WTC11 (cell line): ENCODE measurements around the gene GAB2.
"Not testable (repeated sequence)": the region's sequence is repeated elsewhere in the genome, so short reads cannot be mapped to it uniquely, and the experiment has no call there.

Source experiments
- CTCF ChIP-seq: fragments of 200-600 bp; IDR thresholded peaks from 2 replicates; pipeline ENCODE4 v1.8.0; 2022; ENCODE audit warnings: antibody characterized with exemption
- E2F4 ChIP-seq: sonication (generic); formaldehyde crosslinking; IDR thresholded peaks from 2 replicates; pipeline ENCODE4 v1.8.1; 2022; ENCODE audit warnings: low read depth, mild to moderate bottlenecking, moderate library complexity, missing genetic modification reagents, borderline replicate concordance
- NR3C1 ChIP-seq: sonication (generic); formaldehyde crosslinking; conservative IDR thresholded peaks from 2 replicates; pipeline ENCODE4 v1.8.1; 2023; ENCODE audit warnings: low read depth, mild to moderate bottlenecking, missing genetic modification reagents
- TCF7 ChIP-seq: sonication (generic); formaldehyde crosslinking; IDR thresholded peaks from 2 replicates; pipeline ENCODE4 v1.8.0; 2022; ENCODE audit warnings: mild to moderate bottlenecking, low read depth, missing genetic modification reagents, moderate library complexity
- USF2 ChIP-seq: sonication (generic); formaldehyde crosslinking; IDR thresholded peaks from 2 replicates; pipeline ENCODE4 v1.8.1; 2023; ENCODE audit warnings: mild to moderate bottlenecking, missing genetic modification reagents, moderate library complexity

GRCh38 chr11:78272625-78273269 is 144.9 kb downstream of the GAB2 start:
- not testable (repeated sequence) for TF ChIP-seq E2F4 (CRISPR knock-in tag); CTCF; TCF7 (CRISPR knock-in tag); USF2 (CRISPR knock-in tag); NR3C1 (CRISPR knock-in tag)
